GM23248 (cell line): ENCODE results near the gene CD6.

Source experiments
- EZH2 ChIP-seq: fragments of 200-600 bp; sonication (generic); IDR thresholded peaks from 2 replicates; pipeline ENCODE4 v1.6.1; 2018; ENCODE audit warnings: antibody characterized with exemption, mild to moderate bottlenecking; ENCODE audit not compliant: insufficient read depth, poor library complexity, severe bottlenecking
- EZH2phosphoT487 ChIP-seq: fragments of 200-600 bp; sonication (generic); IDR thresholded peaks from 2 replicates; pipeline ENCODE4 v1.6.1; 2018; ENCODE audit warnings: antibody characterized with exemption, moderate library complexity, mild to moderate bottlenecking, low read depth; ENCODE audit not compliant: insufficient read depth

GRCh38 chr11:60946601-60947264 is 24.7 kb upstream of the CD6 start:
- TF ChIP-seq EZH2, result no peak
- no peak for TF ChIP-seq EZH2phosphoT487
